ENCODE measurements around the gene MAP2K2.

Gene MAP2K2

DNA sequence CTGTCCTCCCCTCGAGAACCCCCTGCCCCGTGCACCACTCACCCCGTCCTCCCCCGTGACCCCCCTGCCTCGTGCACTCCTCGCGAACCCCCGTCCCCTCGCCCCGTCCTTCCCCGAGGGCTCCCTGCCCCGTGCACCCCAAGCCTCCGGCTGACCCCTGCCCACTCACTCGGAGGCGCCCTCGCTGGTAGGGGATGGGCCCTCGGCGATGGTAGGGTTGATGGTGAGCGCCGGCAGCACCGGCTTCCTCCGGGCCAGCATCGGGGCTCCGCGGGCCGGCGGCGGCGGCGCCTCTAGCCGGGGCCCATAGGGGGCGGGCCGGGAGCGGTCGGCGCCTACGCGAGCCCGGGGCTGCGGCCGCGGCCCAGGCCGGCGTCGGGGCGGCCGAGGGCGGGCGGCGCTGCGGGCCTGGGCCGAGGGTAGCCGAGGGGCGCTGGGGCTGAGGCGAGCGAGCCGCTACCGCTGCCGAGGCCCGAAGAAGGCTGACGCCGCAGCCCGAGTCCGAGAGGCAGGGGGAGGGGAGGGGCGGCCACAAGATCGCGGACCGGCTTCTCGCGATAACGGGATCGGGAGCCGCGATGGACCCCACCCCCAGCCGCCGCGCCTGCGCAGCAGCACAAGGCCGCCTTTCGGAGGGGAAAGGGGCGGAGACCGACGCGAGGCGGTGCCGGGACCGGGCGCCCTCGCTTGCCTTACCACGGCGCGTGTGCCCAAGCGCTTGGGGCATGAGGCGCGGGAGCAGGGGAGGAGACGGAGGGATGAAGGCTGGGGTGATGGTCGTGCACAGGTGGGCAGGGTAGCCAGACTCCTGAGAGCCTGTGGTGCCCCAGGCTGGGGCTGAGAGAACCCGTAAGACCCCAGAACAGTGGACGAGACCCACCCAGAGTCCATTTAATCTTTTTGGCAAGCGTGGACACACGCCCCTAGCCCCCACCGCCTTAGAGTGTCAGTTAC lies at the start of gene MAP2K2 (continued):
- TF ChIP-seq ZFP69B (tag by site-specific recombination; IDR thresholded peaks at IDR 0.05) = peak; percentile 93
- TF ChIP-seq, protein P1, sequence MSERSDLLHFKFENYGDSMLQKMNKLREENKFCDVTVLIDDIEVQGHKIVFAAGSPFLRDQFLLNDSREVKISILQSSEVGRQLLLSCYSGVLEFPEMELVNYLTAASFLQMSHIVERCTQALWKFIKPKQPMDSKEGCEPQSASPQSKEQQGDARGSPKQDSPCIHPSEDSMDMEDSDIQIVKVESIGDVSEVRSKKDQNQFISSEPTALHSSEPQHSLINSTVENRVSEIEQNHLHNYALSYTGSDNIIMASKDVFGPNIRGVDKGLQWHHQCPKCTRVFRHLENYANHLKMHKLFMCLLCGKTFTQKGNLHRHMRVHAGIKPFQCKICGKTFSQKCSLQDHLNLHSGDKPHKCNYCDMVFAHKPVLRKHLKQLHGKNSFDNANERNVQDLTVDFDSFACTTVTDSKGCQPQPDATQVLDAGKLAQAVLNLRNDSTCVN (tag by site-specific recombination; optimal IDR thresholded peaks at IDR 0.05) = peak; percentile 88
- peak; percentile 91 for TF ChIP-seq KLF9 (tag by site-specific recombination; IDR thresholded peaks at IDR 0.05; ENCODE audit: low read depth)
- TF ChIP-seq ZNF510 (tag by site-specific recombination; IDR thresholded peaks at IDR 0.05; ENCODE audit: insufficient replicate concordance) = no peak
- TF ChIP-seq ZNF10 (tag by site-specific recombination; IDR thresholded peaks at IDR 0.05) = 0 out of 2 replicates have a peak, but pooled peaks have one; percentile 53
- peak; percentile 46; the same call in 1 of the 2 replicates for TF ChIP-seq ZNF76 (tag by site-specific recombination; IDR thresholded peaks at IDR 0.05; ENCODE audit: borderline replicate concordance, low read depth)
- TF ChIP-seq WT1 (tag by site-specific recombination; IDR thresholded peaks at IDR 0.05) = no peak; the same call in 1 of the 2 replicates
- 0 out of 2 replicates have a peak, but pooled peaks have one; percentile 14 for TF ChIP-seq SCRT2 (tag by site-specific recombination; IDR thresholded peaks at IDR 0.05)
- TF ChIP-seq, protein P2, sequence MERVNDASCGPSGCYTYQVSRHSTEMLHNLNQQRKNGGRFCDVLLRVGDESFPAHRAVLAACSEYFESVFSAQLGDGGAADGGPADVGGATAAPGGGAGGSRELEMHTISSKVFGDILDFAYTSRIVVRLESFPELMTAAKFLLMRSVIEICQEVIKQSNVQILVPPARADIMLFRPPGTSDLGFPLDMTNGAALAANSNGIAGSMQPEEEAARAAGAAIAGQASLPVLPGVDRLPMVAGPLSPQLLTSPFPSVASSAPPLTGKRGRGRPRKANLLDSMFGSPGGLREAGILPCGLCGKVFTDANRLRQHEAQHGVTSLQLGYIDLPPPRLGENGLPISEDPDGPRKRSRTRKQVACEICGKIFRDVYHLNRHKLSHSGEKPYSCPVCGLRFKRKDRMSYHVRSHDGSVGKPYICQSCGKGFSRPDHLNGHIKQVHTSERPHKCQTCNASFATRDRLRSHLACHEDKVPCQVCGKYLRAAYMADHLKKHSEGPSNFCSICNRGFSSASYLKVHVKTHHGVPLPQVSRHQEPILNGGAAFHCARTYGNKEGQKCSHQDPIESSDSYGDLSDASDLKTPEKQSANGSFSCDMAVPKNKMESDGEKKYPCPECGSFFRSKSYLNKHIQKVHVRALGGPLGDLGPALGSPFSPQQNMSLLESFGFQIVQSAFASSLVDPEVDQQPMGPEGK (tag by site-specific recombination; IDR thresholded peaks at IDR 0.05) = peak; percentile 84
- TF ChIP-seq ZNF501 (tag by site-specific recombination; IDR thresholded peaks at IDR 0.05) = peak; percentile 38; the same call in 1 of the 2 replicates
- peak; percentile 84 for TF ChIP-seq SP7 (tag by site-specific recombination; IDR thresholded peaks at IDR 0.05)
- TF ChIP-seq ZNF2 (tag by site-specific recombination; IDR thresholded peaks at IDR 0.05) = 0 out of 2 replicates have a peak, but pooled peaks have one; percentile 27
- TF ChIP-seq SP2 (tag by site-specific recombination; IDR thresholded peaks at IDR 0.05) = peak; percentile 89
- TF ChIP-seq ZNF555 (tag by site-specific recombination; conservative IDR thresholded peaks at IDR 0.05) = no peak
- TF ChIP-seq, protein P3, sequence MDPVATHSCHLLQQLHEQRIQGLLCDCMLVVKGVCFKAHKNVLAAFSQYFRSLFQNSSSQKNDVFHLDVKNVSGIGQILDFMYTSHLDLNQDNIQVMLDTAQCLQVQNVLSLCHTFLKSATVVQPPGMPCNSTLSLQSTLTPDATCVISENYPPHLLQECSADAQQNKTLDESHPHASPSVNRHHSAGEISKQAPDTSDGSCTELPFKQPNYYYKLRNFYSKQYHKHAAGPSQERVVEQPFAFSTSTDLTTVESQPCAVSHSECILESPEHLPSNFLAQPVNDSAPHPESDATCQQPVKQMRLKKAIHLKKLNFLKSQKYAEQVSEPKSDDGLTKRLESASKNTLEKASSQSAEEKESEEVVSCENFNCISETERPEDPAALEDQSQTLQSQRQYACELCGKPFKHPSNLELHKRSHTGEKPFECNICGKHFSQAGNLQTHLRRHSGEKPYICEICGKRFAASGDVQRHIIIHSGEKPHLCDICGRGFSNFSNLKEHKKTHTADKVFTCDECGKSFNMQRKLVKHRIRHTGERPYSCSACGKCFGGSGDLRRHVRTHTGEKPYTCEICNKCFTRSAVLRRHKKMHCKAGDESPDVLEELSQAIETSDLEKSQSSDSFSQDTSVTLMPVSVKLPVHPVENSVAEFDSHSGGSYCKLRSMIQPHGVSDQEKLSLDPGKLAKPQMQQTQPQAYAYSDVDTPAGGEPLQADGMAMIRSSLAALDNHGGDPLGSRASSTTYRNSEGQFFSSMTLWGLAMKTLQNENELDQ (tag by site-specific recombination; IDR thresholded peaks at IDR 0.05; ENCODE audit: low read depth) = no peak
- TF ChIP-seq, protein P4, sequence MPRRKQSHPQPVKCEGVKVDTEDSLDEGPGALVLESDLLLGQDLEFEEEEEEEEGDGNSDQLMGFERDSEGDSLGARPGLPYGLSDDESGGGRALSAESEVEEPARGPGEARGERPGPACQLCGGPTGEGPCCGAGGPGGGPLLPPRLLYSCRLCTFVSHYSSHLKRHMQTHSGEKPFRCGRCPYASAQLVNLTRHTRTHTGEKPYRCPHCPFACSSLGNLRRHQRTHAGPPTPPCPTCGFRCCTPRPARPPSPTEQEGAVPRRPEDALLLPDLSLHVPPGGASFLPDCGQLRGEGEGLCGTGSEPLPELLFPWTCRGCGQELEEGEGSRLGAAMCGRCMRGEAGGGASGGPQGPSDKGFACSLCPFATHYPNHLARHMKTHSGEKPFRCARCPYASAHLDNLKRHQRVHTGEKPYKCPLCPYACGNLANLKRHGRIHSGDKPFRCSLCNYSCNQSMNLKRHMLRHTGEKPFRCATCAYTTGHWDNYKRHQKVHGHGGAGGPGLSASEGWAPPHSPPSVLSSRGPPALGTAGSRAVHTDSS (tag by site-specific recombination; IDR thresholded peaks at IDR 0.05) = peak; percentile 85
- no peak for TF ChIP-seq YY1 (tag by site-specific recombination; IDR thresholded peaks at IDR 0.05)
- TF ChIP-seq KLF10 (tag by site-specific recombination; IDR thresholded peaks at IDR 0.05) = peak; percentile 38; the same call in 1 of the 2 replicates
- TF ChIP-seq, protein P5, sequence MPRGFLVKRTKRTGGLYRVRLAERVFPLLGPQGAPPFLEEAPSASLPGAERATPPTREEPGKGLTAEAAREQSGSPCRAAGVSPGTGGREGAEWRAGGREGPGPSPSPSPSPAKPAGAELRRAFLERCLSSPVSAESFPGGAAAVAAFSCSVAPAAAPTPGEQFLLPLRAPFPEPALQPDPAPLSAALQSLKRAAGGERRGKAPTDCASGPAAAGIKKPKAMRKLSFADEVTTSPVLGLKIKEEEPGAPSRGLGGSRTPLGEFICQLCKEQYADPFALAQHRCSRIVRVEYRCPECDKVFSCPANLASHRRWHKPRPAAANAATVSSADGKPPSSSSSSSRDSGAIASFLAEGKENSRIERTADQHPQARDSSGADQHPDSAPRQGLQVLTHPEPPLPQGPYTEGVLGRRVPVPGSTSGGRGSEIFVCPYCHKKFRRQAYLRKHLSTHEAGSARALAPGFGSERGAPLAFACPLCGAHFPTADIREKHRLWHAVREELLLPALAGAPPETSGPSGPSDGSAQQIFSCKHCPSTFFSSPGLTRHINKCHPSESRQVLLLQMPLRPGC (tag by site-specific recombination; IDR thresholded peaks at IDR 0.05) = peak; percentile 62; the same call in 1 of the 2 replicates
- peak; percentile 53; the same call in 1 of the 2 replicates for TF ChIP-seq ZNF24 (tag by site-specific recombination; IDR thresholded peaks at IDR 0.05)
- no peak for TF ChIP-seq REPIN1 (tag by site-specific recombination; IDR thresholded peaks at IDR 0.05; ENCODE audit: low read depth)
- TF ChIP-seq, protein P6, sequence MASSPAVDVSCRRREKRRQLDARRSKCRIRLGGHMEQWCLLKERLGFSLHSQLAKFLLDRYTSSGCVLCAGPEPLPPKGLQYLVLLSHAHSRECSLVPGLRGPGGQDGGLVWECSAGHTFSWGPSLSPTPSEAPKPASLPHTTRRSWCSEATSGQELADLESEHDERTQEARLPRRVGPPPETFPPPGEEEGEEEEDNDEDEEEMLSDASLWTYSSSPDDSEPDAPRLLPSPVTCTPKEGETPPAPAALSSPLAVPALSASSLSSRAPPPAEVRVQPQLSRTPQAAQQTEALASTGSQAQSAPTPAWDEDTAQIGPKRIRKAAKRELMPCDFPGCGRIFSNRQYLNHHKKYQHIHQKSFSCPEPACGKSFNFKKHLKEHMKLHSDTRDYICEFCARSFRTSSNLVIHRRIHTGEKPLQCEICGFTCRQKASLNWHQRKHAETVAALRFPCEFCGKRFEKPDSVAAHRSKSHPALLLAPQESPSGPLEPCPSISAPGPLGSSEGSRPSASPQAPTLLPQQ (tag by site-specific recombination; IDR thresholded peaks at IDR 0.05) = peak; percentile 93
- peak; percentile 39; the same call in 1 of the 2 replicates for TF ChIP-seq ZNF639 (tag by site-specific recombination; IDR thresholded peaks at IDR 0.05)

All from HEK293 (cell line).